Common myeloid progenitor, CD34-positive (primary cell): ENCODE measurements around the gene ME2.

Experiments
- CTCF ChIA-PET: fragments of 350-600 bp; sonication (Branson Sonifier 250); formaldehyde crosslinking; loops from one replicate; lab custom pipeline; 2021; ENCODE audit warnings: antibody characterized with exemption; lab: Charles Lee
- POLR2A ChIA-PET: fragments of 350-600 bp; sonication (Branson Sonifier 250); formaldehyde crosslinking; loops from one replicate; lab custom pipeline; 2021; ENCODE audit warnings: antibody characterized with exemption; lab: Charles Lee
- DNase-seq, 3 donors: peaks; one replicate each; pipeline versions ENCODE4 v3.0.0 to v3.0.0-alpha.2; 2013
- H3K27ac ChIP-seq, 2 experiments: 1 replicate in 1 of 2; 2 replicates in 1 of 2; pipeline ENCODE4 v1.7.0; 2013; ENCODE audit warnings: inconsistent platforms in 2 of 2, low read length in 2 of 2, mild to moderate bottlenecking in 2 of 2, low read depth in 1 of 2, moderate library complexity in 1 of 2; ENCODE audit not compliant: severe bottlenecking in 2 of 2, insufficient read depth in 1 of 2, poor library complexity in 1 of 2
- H3K27me3 ChIP-seq, 5 experiments: replicated peaks in 2 of 5; 1 replicate in 3 of 5; 2 replicates in 2 of 5; pipeline versions ENCODE4 v1.6.1 to v1.7.0; 2013; ENCODE audit warnings: low read length in 4 of 5, mild to moderate bottlenecking in 2 of 5, moderate library complexity in 2 of 5, inconsistent platforms in 1 of 5; ENCODE audit not compliant: insufficient read depth in 5 of 5, control insufficient read depth in 4 of 5
- H3K36me3 ChIP-seq, 4 experiments: 1 replicate in 2 of 4; 2 replicates in 2 of 4; pipeline versions ENCODE4 v1.6.1 to v1.7.0; 2013; ENCODE audit warnings: low read length in 3 of 4, control low read depth in 1 of 4, mild to moderate bottlenecking in 1 of 4; ENCODE audit not compliant: control insufficient read depth in 4 of 4, insufficient read depth in 4 of 4
- H3K4me1 ChIP-seq, 4 experiments: 1 replicate in 3 of 4; 2 replicates in 1 of 4; pipeline versions ENCODE4 v1.6.1 to v1.7.1; 2013; ENCODE audit warnings: low read length in 3 of 4, mild to moderate bottlenecking in 3 of 4, control low read depth in 1 of 4, inconsistent platforms in 1 of 4, moderate library complexity in 1 of 4; ENCODE audit not compliant: control insufficient read depth in 4 of 4, insufficient read depth in 4 of 4; ENCODE audit errors: control extremely low read depth in 1 of 4
- H3K4me3 ChIP-seq, 7 experiments: 1 replicate in 4 of 7; 2 replicates in 3 of 7; pipeline versions ENCODE4 v1.5.1 to v1.7.0; 2013; ENCODE audit warnings: mild to moderate bottlenecking in 7 of 7, low read length in 6 of 7, moderate library complexity in 6 of 7, inconsistent platforms in 2 of 7, low read depth in 2 of 7, control low read depth in 1 of 7; ENCODE audit not compliant: insufficient read depth in 4 of 7, control insufficient read depth in 1 of 7; ENCODE audit errors: extremely low read depth in 1 of 7
- H3K9me3 ChIP-seq, 5 experiments: 1 replicate in 4 of 5; 2 replicates in 1 of 5; pipeline versions ENCODE4 v1.6.1 to v1.7.1; 2013; ENCODE audit warnings: low read length in 4 of 5, mild to moderate bottlenecking in 2 of 5, inconsistent platforms in 1 of 5, low read depth in 1 of 5, moderate library complexity in 1 of 5; ENCODE audit not compliant: control insufficient read depth in 4 of 5, insufficient read depth in 2 of 5; ENCODE audit errors: control extremely low read depth in 1 of 5
- WGBS: methylation state at CpG from one replicate; pipeline ENCODE4 v1.1.5; 2013; ENCODE audit not compliant: insufficient coverage; 5-methylcytosine and 5-hydroxymethylcytosine counted together

The ME2 gene

DNA sequence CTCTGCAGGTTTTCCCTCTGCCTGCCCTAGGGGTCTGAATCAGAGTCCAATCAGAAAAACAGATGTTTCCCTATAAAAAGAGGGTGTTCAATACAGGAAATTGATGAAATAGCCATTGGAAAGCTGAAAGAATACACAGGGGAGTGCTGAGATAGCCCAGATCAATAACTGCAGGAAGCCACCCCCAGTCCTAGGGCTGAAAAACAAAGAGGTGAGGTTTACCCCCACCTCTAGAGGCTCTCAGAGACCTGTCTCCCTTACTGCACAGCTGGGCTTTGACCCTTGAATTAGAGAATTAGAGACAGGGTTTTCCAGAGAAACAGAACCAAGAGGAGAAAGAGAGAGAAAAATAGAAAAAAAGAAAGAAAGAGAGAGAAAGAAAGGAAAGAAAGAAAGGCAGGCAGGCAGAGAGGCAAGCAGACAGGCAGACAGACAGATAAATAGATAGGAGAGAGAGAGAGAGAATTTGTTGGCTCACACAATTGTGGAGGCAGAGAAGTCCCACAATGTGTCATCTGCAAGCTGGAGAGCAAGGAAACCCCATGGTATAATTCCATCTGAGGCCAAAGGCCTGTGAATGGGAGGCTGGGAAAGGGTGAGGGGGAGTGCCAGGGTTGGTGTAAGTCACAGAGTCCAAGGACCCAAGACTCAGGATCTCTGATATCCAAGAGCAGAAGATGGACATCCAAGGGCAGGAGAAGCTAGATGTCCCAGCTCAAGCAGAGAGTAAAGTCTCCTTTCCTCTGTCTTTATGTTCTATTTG is 18.9 kb upstream of the ME2 start:
- ChIA-PET POLR2A (no interaction called here), CTCF (interaction anchor here (0.5 to 1.2 kb wide), 2 partner anchors 17 to 191 kb away, joined by 3 read pairs; no protein-coding TSS in a partner anchor)
- DNase-seq: no peak
- H3K4me3 ChIP-seq: no peak overlapping the region
- H3K27me3 ChIP-seq: no peaks in the 10 kb centered on the region
- H3K9me3 ChIP-seq: no peaks in the 10 kb centered on the region
- no peaks in the 10 kb centered on the region for H3K36me3 ChIP-seq
- no peak overlapping the region for H3K27ac ChIP-seq
- peaks cover 0 to 10% (median 6%) of the 10 kb centered on the region in 4 experiments for H3K4me1 ChIP-seq

- Histone ChIP-seq H3K27ac (no peak overlapping the region), H3K9me3 (no peaks in the 10 kb centered on the region), H3K4me3 (no peak overlapping the region), H3K4me1 (peaks cover 0 to 10% (median 6%) of the 10 kb centered on the region in 4 experiments), H3K27me3 (no peaks in the 10 kb centered on the region), H3K36me3 (no peaks in the 10 kb centered on the region)
- DNase-seq: no peak
- CTCF ChIA-PET: interaction anchor here (0.7 to 1.1 kb wide), 2 partner anchors 13 to 42 kb away, joined by 3 to 4 read pairs; no protein-coding TSS in a partner anchor
- 100% methylated on average over 1 of the region's 1 CpG for WGBS
- POLR2A ChIA-PET: no interaction called here
These were observed 17.3 kb upstream of the ME2 start for GRCh38 chr18:50861617-50862016.

GRCh38 chr18:50862401-50862800 is 16.5 kb upstream of the ME2 start:
- ChIA-PET POLR2A (no interaction called here), CTCF (interaction anchor here (0.7 to 1.1 kb wide), 2 partner anchors 12 to 43 kb away, joined by 3 to 4 read pairs; no protein-coding TSS in a partner anchor)
- 0% methylated on average over 1 of the region's 2 CpGs for WGBS
- H3K36me3 ChIP-seq: no peaks in the 10 kb centered on the region
- peak; percentile 37 to 69 (median 61) for DNase-seq
- peak overlapping the region in 2 of 7 experiments; percentile 13 to 34 for H3K4me3 ChIP-seq
- H3K9me3 ChIP-seq: no peaks in the 10 kb centered on the region
- H3K27me3 ChIP-seq: no peaks in the 10 kb centered on the region
- H3K27ac ChIP-seq: no peak overlapping the region
- H3K4me1 ChIP-seq: peaks cover 0 to 10% (median 6%) of the 10 kb centered on the region in 4 experiments

GRCh38 chr18:50863840-50864375 is 15.0 kb upstream of the ME2 start:
- Histone ChIP-seq H3K27ac (no peak overlapping the region), H3K9me3 (no peaks in the 10 kb centered on the region), H3K4me3 (no peak overlapping the region), H3K36me3 (no peaks in the 10 kb centered on the region), H3K4me1 (peaks cover 0 to 10% (median 6%) of the 10 kb centered on the region in 4 experiments), H3K27me3 (no peaks in the 10 kb centered on the region)
- 77% methylated on average over 3 of the region's 4 CpGs for WGBS
- POLR2A ChIA-PET: no interaction called here
- CTCF ChIA-PET: no interaction called here
- DNase-seq: no peak

- Histone ChIP-seq H3K9me3 (no peaks in the 10 kb centered on the region), H3K27me3 (no peaks in the 10 kb centered on the region), H3K27ac (no peak overlapping the region), H3K36me3 (no peaks in the 10 kb centered on the region), H3K4me3 (no peak overlapping the region), H3K4me1 (peaks cover 0 to 10% (median 6%) of the 10 kb centered on the region in 4 experiments)
- ChIA-PET CTCF (interaction anchor here (0.9 to 1.7 kb wide), 6 partner anchors 10 to 46 kb away, joined by 3 to 17 read pairs (median 4); partner anchors contain the start of gene MRO), POLR2A (no interaction called here)
- peak in 2 of 3 donors; percentile 27 to 38 for DNase-seq
These were observed 12.2 kb upstream of the ME2 start for GRCh38 chr18:50866765-50867164.

DNA sequence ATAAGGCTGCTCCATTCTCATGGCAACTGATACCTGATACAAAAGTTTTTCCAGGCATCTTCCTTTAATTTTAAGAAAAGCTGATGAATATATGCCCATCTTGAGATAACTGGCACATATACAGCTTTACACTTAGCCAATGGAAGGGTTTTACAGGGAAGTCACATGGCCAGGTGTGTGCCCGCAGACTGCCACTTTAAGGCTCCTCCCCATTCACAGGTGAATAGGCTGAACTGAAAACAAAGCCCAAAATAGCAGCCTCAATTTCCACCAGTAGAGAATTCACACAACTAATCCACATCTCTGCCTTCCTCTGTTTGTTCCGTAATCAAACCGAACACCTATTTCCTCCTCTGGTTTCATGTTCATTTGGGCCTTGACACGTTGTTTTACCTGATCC is 9.8 kb upstream of the ME2 start:
- ChIA-PET POLR2A (no interaction called here), CTCF (interaction anchor here (1.6 kb wide), 1 partner anchor 38 kb away, joined by 5 read pairs; no protein-coding TSS in a partner anchor)
- Histone ChIP-seq H3K27ac (no peak overlapping the region), H3K4me3 (no peak overlapping the region), H3K9me3 (no peaks in the 10 kb centered on the region), H3K36me3 (no peaks in the 10 kb centered on the region), H3K27me3 (no peaks in the 10 kb centered on the region), H3K4me1 (no peaks in the 10 kb centered on the region)
- no peak for DNase-seq
- WGBS: 98% methylated on average over 4 of the region's 4 CpGs
